GM23338 (cell line): ENCODE results near the gene UNC5B.

Source experiments
- CREB1 ChIP-seq: fragments of 250-450 bp; sonication (Bioruptor Pico); IDR thresholded peaks from 2 replicates; pipeline ENCODE4 v1.5.0; 2020; ENCODE audit warnings: low read depth, mild to moderate bottlenecking, moderate library complexity
- CTCF ChIP-seq, 2 experiments: fragments of 200-600 bp in 1 of 2; sonication (generic) in 1 of 2; conservative IDR thresholded peaks; 2 replicates each; pipeline versions ENCODE4 v1.5.1 to v1.6.1; 2016 to 2017; ENCODE audit warnings: antibody characterized with exemption in 2 of 2, low read depth in 2 of 2, mild to moderate bottlenecking in 2 of 2, moderate library complexity in 1 of 2
- ETS1 ChIP-seq: IDR thresholded peaks from 2 replicates; pipeline ENCODE4 v1.6.1; 2016; ENCODE audit warnings: antibody characterized with exemption
- EZH2 ChIP-seq: fragments of 200-600 bp; sonication (generic); IDR thresholded peaks from one replicate; pipeline ENCODE4 v1.8.0; 2017; ENCODE audit warnings: antibody characterized with exemption, mild to moderate bottlenecking, low read depth; ENCODE audit not compliant: unreplicated experiment
- EZH2phosphoT487 ChIP-seq: fragments of 200-600 bp; sonication (generic); IDR thresholded peaks from one replicate; pipeline ENCODE4 v1.8.1; 2018; ENCODE audit warnings: antibody characterized with exemption; ENCODE audit not compliant: unreplicated experiment
- JUNB ChIP-seq: IDR thresholded peaks from one replicate; pipeline ENCODE4 v1.6.1; 2016; ENCODE audit warnings: antibody characterized with exemption; ENCODE audit not compliant: unreplicated experiment
- POLR2AphosphoS5 ChIP-seq: IDR thresholded peaks from 2 replicates; pipeline ENCODE4 v1.6.1; 2016; ENCODE audit warnings: antibody characterized with exemption, low read depth
- REST ChIP-seq: IDR thresholded peaks from one replicate; pipeline ENCODE4 v1.6.1; 2018; ENCODE audit warnings: antibody characterized with exemption; ENCODE audit not compliant: unreplicated experiment
- STAT1 ChIP-seq: IDR thresholded peaks from one replicate; pipeline ENCODE4 v1.6.1; 2016; ENCODE audit warnings: antibody characterized with exemption; ENCODE audit not compliant: unreplicated experiment
- ZNF114 ChIP-seq: fragments of 250-450 bp; sonication (Bioruptor Pico); IDR thresholded peaks from 2 replicates; pipeline ENCODE4 v1.5.0; 2020; ENCODE audit warnings: mild to moderate bottlenecking, moderate library complexity

GRCh38 chr10:71177651-71178199 lies 34.6 kb upstream of the UNC5B start:
- TF ChIP-seq CTCF (conservative IDR thresholded peaks at IDR 0.05; ENCODE audit: low read depth in 2 of 2) (no peak), EZH2phosphoT487 (no peak), STAT1 (no peak), EZH2 (no peak), POLR2AphosphoS5 (no peak), REST (no peak), ETS1 (no peak), JUNB (no peak), ZNF114 (CRISPR knock-in tag) (no peak), CREB1 (no peak)
